Activated CD8-positive, alpha-beta T cell treated with anti-CD3 and anti-CD28 coated beads for 36 hours (primary cell): ENCODE measurements around the gene FLAD1. TPM values are rescaled to one million over a fixed set of nuclear protein-coding genes. Genes with fewer than 3 reads are reported as not detected.
A peak's percentile ranks its signal among the peaks of the same experiment; 100 is the strongest.

ENCODE experiments used
- ATAC-seq: fragments of 200-7000 bp; cut with Tn5 transposase; one replicate; pipeline ENCODE4 v1.10.0; 2021; ENCODE audit warnings: mild to moderate bottlenecking, moderate library complexity
- CTCF ChIA-PET: fragments of 350-600 bp; sonication (Branson Sonifier 250); formaldehyde crosslinking; loops from one replicate; lab custom pipeline; 2021; ENCODE audit warnings: antibody characterized with exemption; lab: Charles Lee
- POLR2A ChIA-PET: fragments of 350-600 bp; sonication (Branson Sonifier 250); formaldehyde crosslinking; loops from one replicate; lab custom pipeline; 2021; ENCODE audit warnings: antibody characterized with exemption; lab: Charles Lee
- DNase-seq: peaks from one replicate; pipeline ENCODE4 v3.0.0-alpha.2; 2020
- H3K27ac Mint-ChIP-seq: one replicate; pipeline ENCODE4 v1.8.0; 2021; ENCODE audit warnings: mild to moderate bottlenecking, mixed read lengths
- H3K27me3 Mint-ChIP-seq: one replicate; pipeline ENCODE4 v1.8.0; 2021; ENCODE audit warnings: mixed read lengths
- H3K36me3 Mint-ChIP-seq: one replicate; pipeline ENCODE4 v1.8.0; 2021; ENCODE audit warnings: low read depth, mixed read lengths
- H3K4me1 Mint-ChIP-seq: one replicate; pipeline ENCODE4 v1.8.0; 2021; ENCODE audit warnings: low read depth, mixed read lengths
- H3K4me3 Mint-ChIP-seq: one replicate; pipeline ENCODE4 v1.8.0; 2021; ENCODE audit warnings: mild to moderate bottlenecking, moderate library complexity, mixed read lengths
- H3K9me3 Mint-ChIP-seq: one replicate; pipeline ENCODE4 v1.8.0; 2021; ENCODE audit warnings: mixed read lengths
- CTCF ChIP-seq: fragments of 200-600 bp; IDR thresholded peaks from one replicate; pipeline ENCODE4 v1.8.0; 2022; ENCODE audit warnings: antibody characterized with exemption, mild to moderate bottlenecking
- intact Hi-C: fragments of 100-400 bp; cut with micrococcal nuclease; formaldehyde crosslinking; loops from one replicate; pipeline ENCODE4 v1.10.0; 2022
- total RNA-seq, 2 experiments: library from RNA; stranded (reverse); gene quantifications; one replicate each; pipeline ENCODE4 v1.2.3, GENCODE V29; 2021

The FLAD1 gene
- total RNA-seq, 2 experiments from 2014 or later: 31.5 to 32.9 TPM

- ChIA-PET CTCF (interaction anchor here (1.1 to 2.4 kb wide), 2 partner anchors 12 to 103 kb away, joined by 3 to 5 read pairs; no protein-coding TSS in a partner anchor), POLR2A (interaction anchor here (0.5 to 1.7 kb wide), 4 partner anchors 13 to 177 kb away, joined by 3 to 7 read pairs (median 4); partner anchors contain the start of genes CKS1B and SLC50A1)
- peaks cover 58% of the 10 kb centered on the region for H3K4me1 Mint-ChIP-seq
- no peaks in the 10 kb centered on the region for H3K27me3 Mint-ChIP-seq
- no peak for TF ChIP-seq CTCF
- H3K9me3 Mint-ChIP-seq: no peaks in the 10 kb centered on the region
- H3K36me3 Mint-ChIP-seq: peaks cover 30% of the 10 kb centered on the region
- H3K4me3 Mint-ChIP-seq: no peak overlapping the region
- intact Hi-C loops: no loop called here
- H3K27ac Mint-ChIP-seq: peak overlapping the region; percentile 61
- ATAC-seq (no peak), DNase-seq (no peak)
These were observed 24.3 kb upstream of the FLAD1 start for GRCh38 chr1:154958681-154959425.

GRCh38 chr1:154959426-154959780 is 23.7 kb upstream of the FLAD1 start:
- H3K9me3 Mint-ChIP-seq: no peaks in the 10 kb centered on the region
- H3K4me1 Mint-ChIP-seq: peaks cover 54% of the 10 kb centered on the region
- no peak for DNase-seq
- ATAC-seq: no peak
- CTCF ChIA-PET: interaction anchor here (0.8 to 1.1 kb wide), 2 partner anchors 12 to 40 kb away, joined by 3 read pairs; no protein-coding TSS in a partner anchor
- no peak for TF ChIP-seq CTCF
- H3K27me3 Mint-ChIP-seq: no peaks in the 10 kb centered on the region
- intact Hi-C loops: no loop called here
- POLR2A ChIA-PET: interaction anchor here (1.0 to 1.7 kb wide), 2 partner anchors 15 to 19 kb away, joined by 3 to 7 read pairs; partner anchors contain the start of gene CKS1B
- no peak overlapping the region for H3K27ac Mint-ChIP-seq
- peaks cover 31% of the 10 kb centered on the region for H3K36me3 Mint-ChIP-seq
- peak overlapping the region; percentile 37 for H3K4me3 Mint-ChIP-seq

GRCh38 chr1:154960446-154961136 is 22.6 kb upstream of the FLAD1 start:
- H3K4me1 Mint-ChIP-seq: peaks cover 43% of the 10 kb centered on the region
- peaks cover 36% of the 10 kb centered on the region for H3K36me3 Mint-ChIP-seq
- intact Hi-C loops: loop anchor here (5.0 kb wide), 1 partner anchor 37 kb away; no protein-coding TSS in a partner anchor
- no peak for TF ChIP-seq CTCF
- H3K4me3 Mint-ChIP-seq: peak overlapping the region; percentile 98
- peak overlapping the region; percentile 92 for H3K27ac Mint-ChIP-seq
- DNase-seq: no peak
- ChIA-PET POLR2A (interaction anchor here (0.9 to 3.7 kb wide), 10 partner anchors 9 to 39 kb away, joined by 3 to 55 read pairs (median 6); partner anchors contain the start of genes CKS1B, FLAD1, PMVK and SHC1), CTCF (interaction anchor here (1.0 to 2.4 kb wide), 15 partner anchors 9 to 124 kb away, joined by 3 to 30 read pairs (median 7); partner anchors contain the start of genes CKS1B, PMVK and SHC1)
- ATAC-seq: no peak
- no peaks in the 10 kb centered on the region for H3K27me3 Mint-ChIP-seq
- H3K9me3 Mint-ChIP-seq: no peaks in the 10 kb centered on the region

GRCh38 chr1:154961207-154962155 is 21.7 kb upstream of the FLAD1 start, which contains the start of gene PYGO2:
PYGO2 (minus strand) TSS chr1:154961782; CDS start chr1:154961576, 206 bp downstream.
- ATAC-seq (peak; percentile 86), DNase-seq (peak; percentile 87)
- H3K4me1 Mint-ChIP-seq: peaks cover 35% of the 10 kb centered on the region
- intact Hi-C loops: loop anchor here (5.0 kb wide), 1 partner anchor 36 kb away; no protein-coding TSS in a partner anchor
- no peaks in the 10 kb centered on the region for H3K27me3 Mint-ChIP-seq
- peak within 1 kb of the TSS; percentile 98 for H3K4me3 Mint-ChIP-seq
- H3K36me3 Mint-ChIP-seq: peaks cover 37% of the 10 kb centered on the region
- H3K27ac Mint-ChIP-seq: peak within 1 kb of the TSS; percentile 94
- ChIA-PET CTCF (interaction anchor here (1.0 to 2.4 kb wide), 19 partner anchors 10 to 124 kb away, joined by 3 to 30 read pairs (median 6); partner anchors contain the start of genes ADAM15, CKS1B, FLAD1 and PMVK), POLR2A (interaction anchor here (0.9 to 3.7 kb wide), 12 partner anchors 9 to 69 kb away, joined by 3 to 55 read pairs (median 5); partner anchors contain the start of genes CKS1B, FLAD1, PMVK and SHC1)
- H3K9me3 Mint-ChIP-seq: no peaks in the 10 kb centered on the region
- peak; percentile 56 for TF ChIP-seq CTCF
